GM06990 (cell line): ENCODE measurements around the gene TMEM87A.

ENCODE experiments used
- DNase-seq: peaks from one replicate; pipeline ENCODE4 v3.0.0-alpha.2; 2011; ENCODE audit not compliant: insufficient read length; ENCODE audit errors: extremely low read depth
- H3K27me3 ChIP-seq: replicated peaks from 2 replicates; pipeline ENCODE4 v1.6.0; 2011; ENCODE audit warnings: low read length; ENCODE audit not compliant: control insufficient read depth, insufficient read depth
- H3K36me3 ChIP-seq: 2 replicates; pipeline ENCODE4 v1.5.1; 2011; ENCODE audit warnings: low read length; ENCODE audit not compliant: control insufficient read depth, insufficient read depth
- H3K4me3 ChIP-seq: replicated peaks from 2 replicates; pipeline ENCODE4 v1.5.1; 2011; ENCODE audit warnings: low read depth, mild to moderate bottlenecking, control low read depth, low read length
- CTCF ChIP-seq: IDR thresholded peaks from 2 replicates; pipeline ENCODE4 v1.5.1; 2011; ENCODE audit warnings: low read length, control low read depth, mild to moderate bottlenecking, inconsistent platforms; ENCODE audit not compliant: insufficient read depth, poor library complexity, severe bottlenecking

TMEM87A gene

DNA sequence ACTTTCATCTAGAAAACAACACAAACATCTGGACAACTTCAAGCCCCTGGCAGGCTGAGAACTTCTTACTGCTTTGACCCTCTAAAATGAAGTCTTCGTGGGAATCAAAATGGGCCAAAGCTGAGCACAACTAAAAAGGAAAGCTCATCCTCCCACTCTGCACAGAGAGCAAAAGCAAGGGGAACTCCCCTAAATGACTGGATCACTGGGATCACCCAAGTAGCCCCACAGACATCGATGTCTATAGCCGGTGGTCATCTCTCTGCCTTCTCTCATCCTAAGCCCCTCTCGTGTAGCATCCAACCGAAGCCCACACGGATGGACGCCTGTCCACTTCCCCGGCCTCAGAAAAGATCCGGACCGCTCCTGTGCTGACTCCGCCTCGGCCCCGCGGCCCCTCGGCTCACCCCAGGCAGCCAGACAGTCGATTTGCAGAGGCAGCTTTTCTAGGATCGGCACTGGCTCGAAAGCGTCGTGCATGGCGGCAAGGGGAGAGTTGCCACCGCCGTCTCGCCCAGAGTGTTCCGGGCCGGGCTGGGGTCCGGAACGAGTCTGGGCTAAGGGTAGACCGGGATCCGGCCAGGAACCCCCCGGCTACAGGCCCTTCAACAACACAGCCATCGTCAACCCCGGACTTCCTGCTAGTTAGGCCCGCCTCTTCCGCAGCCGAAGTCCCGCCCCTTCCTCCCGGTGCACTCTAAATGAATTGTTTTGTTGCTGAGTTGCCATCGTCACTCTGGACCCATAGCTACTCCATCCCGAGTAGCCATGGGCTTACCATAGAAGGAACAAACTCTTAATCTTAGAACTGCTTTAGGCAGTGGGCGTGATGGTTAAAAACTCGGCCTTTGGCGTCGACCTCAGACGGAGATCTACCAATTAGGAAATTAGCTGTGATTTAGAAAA, 65.3 kb downstream of the TMEM87A start, which contains the start of gene VPS39:
TSS of gene VPS39 (minus strand) at position 631 of the 906 bp plus-strand sequence. CDS start at position 480, 151 bp downstream.
- peak; percentile 84 for DNase-seq
- TF ChIP-seq CTCF: no peak
- Histone ChIP-seq H3K36me3 (no peaks in the 10 kb centered on the region; the same call in 1 of the 2 replicates), H3K27me3 (no peaks in the 10 kb centered on the region), H3K4me3 (peak within 1 kb of the TSS; percentile 97)

DNA sequence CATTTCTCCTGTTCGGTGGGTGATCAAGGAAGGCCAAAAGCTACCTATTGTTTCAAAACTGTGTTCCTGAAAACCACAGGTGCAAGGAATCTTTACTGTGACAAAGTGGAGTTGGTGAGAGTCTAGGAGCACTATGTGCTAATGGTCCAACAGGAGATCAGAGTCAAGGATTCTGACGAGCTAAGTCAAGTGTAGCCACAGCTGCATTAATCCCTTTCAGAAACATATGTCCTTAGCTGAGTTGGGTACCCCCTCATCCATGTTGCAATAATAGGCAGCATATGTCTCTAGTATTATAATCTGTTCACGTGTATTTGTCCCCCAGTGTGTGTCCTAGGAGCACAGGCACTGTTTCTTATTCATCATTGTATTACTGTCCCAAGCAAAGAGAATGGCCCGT, 66.8 kb downstream of the TMEM87A start:
- Histone ChIP-seq H3K27me3 (no peaks in the 10 kb centered on the region), H3K36me3 (no peaks in the 10 kb centered on the region; the same call in 1 of the 2 replicates), H3K4me3 (no peak overlapping the region)
- no peak for DNase-seq
- TF ChIP-seq CTCF: no peak

DNA sequence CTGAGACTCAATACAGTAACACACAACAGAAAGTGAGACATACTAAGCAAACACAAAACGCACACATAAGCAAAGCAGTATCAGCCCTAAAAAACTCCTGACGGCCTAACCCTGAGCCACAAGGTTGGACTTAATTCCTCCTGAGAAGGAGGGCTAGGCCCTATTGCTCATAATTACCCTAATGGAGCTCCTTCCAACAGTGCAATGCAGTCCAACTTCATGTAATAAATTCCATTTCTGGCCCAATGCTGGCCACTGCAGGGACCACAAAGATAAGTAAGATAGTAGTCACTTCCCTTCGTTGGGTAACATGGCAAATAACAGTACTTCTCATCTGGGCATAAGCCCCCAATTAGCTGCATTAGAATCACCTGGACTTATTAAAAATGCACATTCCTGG, 69.3 kb downstream of the TMEM87A start:
- no peak overlapping the region for H3K4me3 ChIP-seq
- no peak for DNase-seq
- H3K36me3 ChIP-seq: no peaks in the 10 kb centered on the region; the same call in 1 of the 2 replicates
- H3K27me3 ChIP-seq: no peaks in the 10 kb centered on the region
- TF ChIP-seq CTCF: no peak

DNA sequence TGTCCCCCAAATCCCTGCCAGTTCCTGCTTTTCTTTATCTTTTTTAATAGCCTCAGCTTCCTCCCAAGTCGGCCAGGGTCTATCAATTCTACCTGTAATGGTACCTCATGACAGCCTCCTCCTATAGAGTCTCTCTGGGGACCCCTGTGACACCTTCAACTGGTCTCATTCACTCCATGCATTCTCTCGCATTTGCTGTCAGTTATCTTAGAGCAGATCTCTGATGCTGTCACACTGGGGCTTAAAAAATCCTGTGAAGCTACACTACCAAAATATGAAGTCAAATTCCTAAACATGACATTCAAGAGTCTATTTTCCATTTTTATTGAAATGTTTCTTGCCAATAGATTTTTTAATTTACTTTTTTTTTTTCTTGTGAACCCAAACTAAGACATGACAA, 70.6 kb downstream of the TMEM87A start:
- H3K27me3 ChIP-seq: no peaks in the 10 kb centered on the region
- no peak for TF ChIP-seq CTCF
- no peak for DNase-seq
- H3K36me3 ChIP-seq: peaks cover 2% of the 10 kb centered on the region; the same call in 1 of the 2 replicates
- H3K4me3 ChIP-seq: no peak overlapping the region

GRCh38 chr15:42201801-42202200, 71.4 kb downstream of the TMEM87A start:
- H3K4me3 ChIP-seq: no peak overlapping the region
- DNase-seq: no peak
- no peaks in the 10 kb centered on the region for H3K27me3 ChIP-seq
- no peak for TF ChIP-seq CTCF
- peaks cover 2% of the 10 kb centered on the region; the same call in 1 of the 2 replicates for H3K36me3 ChIP-seq
